ENCODE data around the gene COL11A1.
"Not testable (repeated sequence)": the region's sequence is repeated elsewhere in the genome, so short reads cannot be mapped to it uniquely, and the experiment has no call there.

The COL11A1 gene

DNA sequence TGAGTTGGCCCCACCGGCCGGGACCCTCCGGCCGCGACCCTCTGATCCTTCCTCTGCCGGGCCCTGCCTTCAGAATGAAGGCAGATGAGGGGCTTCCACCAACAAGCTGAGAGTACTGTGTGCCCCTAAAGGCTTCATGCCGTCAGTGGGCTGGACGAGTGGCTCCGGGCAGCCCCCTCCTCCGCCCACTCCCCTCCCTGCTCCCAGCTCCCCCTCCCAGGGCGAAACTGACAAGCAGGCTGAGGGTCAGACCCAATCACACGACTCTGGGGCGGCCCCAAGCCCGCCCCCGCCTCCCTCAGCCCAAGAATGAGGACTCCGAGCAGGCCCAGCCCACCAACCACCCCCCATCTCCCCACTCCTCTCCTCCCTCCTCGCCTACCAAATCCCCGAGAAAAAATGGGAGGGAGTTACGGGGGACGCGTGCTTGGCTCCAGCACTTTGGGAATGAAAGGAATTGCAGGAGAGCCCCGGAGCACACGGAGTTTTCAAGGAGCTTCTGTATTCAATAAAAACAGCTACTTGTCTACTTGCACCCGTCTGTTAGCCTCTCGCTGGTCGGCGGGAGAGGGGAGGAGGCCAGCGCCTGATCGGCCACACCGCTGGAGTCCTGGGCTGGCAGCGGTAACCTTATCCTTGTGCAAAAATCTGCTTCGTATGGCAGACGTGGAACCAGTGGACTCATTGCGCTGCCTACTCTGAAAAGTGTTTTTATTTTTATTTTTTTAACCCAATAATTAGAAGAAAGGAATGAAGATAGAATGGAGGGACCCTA, at the start of gene COL11A1:
COL11A1 (minus strand) TSS at position 147 of the 775 bp plus-strand sequence. CDS start 344 bp downstream, outside the sequence.
- no peak for DNase-seq (ENCODE audit: low read depth)

DNA sequence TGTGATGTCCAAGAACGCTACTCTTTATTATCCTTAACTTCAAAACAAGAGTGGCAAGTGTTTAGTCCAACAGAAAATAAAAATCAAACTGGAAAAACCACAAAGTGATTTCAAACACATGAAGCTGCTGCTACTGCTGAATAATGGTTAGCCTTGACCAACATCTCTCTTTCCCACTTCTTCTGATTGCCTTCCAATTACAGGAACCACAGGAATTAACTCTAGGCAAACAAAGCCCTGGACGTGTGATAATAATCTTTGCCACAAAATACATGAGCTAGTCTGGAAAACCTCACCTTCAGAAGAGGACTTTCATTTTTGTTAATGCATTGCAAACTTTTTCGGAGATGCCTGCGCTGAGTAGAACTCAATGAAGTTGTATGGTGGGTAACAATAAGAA, 48.6 kb upstream of the COL11A1 start:
- DNase-seq (ENCODE audit: low read depth), result no peak

DNA sequence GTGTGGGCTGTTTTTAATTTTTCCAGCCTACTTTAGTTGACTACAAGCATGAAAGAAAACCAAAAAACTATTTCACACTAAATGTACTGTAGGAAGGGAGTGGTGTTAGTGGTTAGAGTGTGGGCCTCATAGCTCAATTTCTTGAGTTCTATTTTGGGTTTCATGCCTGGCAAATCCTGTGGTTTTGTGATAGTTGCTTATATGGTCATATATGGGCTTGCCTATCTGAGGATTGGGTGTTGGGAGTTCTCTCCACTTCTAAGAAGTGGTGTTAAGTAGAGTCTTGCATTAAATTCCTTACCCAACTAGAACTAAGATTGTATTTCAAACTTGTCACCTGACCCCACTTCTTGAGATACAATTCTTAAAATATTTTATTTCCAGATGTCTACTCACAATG, 37.8 kb upstream of the COL11A1 start:
- DNase-seq (ENCODE audit: low read depth), result no peak

DNA sequence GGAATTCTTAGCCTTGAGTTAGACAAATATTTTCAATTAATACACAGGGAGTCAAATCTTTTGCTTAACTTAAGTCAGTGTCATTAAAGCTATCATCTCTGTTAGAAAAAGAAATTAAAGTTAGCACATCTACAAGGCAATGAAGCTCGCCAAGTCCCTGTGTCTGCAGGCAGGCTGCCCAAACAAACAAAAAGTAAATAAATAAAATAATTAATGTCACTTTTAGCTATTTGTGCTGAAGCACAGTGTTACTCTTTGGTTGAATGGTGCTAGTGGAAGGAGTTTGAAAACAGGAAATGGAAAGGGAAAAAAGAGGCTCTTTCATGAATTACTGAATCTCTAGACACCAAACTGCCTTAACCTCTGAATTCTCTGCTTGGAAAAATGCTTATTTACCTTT, 37.1 kb upstream of the COL11A1 start:
- DNase-seq (ENCODE audit: low read depth), result no peak

DNA sequence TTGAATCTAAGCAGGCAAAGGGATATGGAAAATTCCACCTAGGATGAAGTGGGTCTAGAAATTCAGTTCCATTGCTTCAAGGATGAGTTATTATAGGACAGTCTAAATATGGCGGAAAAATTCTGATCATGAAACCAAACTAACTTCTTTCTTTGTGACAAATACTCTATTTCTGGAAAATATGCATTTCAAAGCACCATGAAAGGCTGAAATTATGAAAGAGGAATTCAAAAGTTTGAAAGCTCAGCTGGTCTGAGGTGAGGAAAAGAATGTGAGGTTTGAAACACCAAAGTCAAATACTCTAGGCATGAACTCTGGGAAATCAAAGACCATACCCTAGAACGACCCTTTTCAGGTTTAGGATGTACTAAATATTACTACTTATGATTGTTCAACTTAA, 36.4 kb upstream of the COL11A1 start:
- DNase-seq (ENCODE audit: low read depth), result no peak

DNA sequence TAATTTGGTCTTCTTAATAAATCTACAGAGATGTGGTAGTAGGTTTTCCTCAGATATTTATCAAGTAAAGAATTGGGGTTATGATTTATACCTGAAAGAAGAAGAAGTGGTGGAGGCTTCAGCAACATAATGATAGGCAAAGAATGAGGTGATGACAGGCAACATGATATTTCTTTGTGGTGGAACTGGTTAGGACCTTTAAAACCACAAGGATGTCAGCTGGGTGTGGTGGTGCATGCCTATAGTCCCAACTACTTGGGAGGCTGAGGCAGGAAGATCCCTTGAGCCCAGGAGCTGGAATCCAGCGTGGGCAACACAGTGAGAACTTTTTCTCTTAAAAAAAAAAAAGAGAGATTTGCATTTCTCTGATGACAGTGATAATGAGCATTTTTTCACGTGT, 34.1 kb upstream of the COL11A1 start:
- DNase-seq (ENCODE audit: low read depth), result no peak

DNA sequence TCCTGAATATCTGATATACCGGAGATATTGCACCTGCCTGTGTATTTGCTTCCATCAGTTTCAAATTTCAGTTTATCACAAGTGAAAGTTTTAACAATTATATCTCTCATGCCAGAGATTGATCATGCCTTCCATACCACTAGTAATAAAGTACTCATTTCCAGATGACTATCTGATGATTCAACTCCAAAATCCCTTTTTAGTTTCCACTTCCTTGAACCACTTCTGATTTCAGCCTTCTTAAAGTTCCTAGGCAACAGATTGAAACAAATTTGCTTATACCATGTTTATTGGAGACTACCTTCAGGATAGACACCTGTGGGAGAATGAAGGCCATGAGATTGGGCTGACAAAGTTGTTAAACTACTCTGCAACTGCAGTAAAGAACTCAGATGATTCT, 21.5 kb upstream of the COL11A1 start:
- DNase-seq (ENCODE audit: low read depth), result no peak

DNA sequence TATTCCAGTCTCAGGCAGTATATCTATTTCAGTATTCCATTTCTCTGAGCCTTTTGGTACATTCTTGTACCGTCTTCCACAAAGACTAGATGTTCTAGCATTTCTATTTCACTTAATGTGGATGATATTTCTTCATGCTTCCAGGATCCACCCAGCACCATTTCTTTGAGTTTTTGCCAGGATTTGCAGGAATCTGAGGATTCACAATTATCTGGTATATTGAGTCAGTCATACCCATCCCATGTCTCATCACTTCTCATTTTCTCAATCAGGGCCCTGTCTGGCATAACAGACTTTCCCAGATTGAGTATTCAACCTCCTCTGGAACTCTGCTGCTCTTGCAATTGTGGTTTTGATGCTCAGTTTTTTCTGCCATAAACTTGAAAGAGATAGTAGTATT, 20.9 kb upstream of the COL11A1 start:
- DNase-seq (ENCODE audit: low read depth), result no peak

DNA sequence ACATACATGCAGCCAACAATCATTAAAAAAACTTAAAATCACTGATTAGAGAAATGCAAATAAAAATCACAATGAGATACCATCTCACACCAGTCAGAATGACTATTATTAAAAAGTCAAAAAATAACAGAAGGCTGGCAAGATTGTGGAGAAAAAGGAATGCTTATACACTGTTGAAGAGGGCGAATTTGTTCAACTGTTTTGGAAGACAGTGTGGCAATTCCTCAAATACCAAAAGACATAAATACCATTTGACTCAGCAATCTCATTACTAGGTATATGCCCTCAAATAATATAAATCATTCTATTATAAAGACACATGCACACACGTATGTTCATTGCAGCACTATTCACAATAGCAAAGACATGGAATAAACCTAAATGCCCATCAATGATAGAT, 19.9 kb upstream of the COL11A1 start:
- not testable (repeated sequence) for DNase-seq (ENCODE audit: low read depth)

DNA sequence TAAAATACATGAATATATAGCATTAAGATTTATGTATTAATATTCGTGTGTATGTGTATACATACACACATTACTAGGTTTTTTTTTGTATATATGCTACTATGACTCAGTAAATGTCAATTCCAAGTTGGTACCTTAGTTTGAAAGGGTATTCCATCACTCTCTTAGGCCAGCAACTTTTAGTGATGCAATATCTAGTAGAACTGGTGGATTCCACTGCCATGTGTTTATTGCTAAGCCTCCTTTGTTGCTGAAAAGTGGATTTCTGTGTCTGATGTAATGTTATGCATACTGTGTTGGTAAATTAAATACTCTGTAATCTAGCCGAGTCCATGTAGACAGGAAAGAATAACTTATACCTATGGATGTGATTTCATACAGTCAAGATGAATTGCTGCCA, 16.9 kb upstream of the COL11A1 start:
- DNase-seq (ENCODE audit: low read depth), result no peak

DNA sequence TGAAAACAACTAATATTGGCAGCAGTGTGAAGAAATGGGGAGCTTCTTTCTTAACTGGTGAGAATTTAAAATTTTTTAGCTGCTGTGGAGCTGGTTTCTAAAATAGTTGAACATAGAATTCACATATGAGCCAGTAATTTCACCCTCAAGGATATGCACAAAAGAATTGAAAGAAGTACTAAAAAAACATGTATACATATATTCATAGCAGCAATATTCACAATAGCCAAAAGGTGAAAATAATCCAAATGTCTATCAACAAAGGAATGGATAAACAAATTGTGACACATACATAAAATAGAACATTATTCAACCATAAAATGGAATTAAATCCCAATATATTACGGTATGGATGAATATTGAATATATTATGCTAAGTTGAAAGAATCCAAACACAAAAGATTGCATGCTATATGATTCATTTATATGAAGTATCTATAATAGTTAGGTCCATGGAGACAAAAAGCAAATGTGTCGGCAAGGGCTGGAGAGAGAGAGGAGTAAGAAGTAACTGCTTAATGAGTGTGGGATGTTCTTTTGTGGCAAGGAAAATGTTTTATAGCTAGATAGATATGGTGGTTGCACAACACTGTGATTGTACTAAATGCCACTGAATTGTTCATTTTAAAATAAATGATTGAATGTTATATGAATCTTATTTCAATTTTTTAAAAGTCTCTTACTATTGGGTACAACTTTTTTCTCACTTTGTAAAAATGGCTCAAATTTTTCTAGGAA, 14.8 kb upstream of the COL11A1 start:
- DNase-seq (ENCODE audit: low read depth), result no peak

DNA sequence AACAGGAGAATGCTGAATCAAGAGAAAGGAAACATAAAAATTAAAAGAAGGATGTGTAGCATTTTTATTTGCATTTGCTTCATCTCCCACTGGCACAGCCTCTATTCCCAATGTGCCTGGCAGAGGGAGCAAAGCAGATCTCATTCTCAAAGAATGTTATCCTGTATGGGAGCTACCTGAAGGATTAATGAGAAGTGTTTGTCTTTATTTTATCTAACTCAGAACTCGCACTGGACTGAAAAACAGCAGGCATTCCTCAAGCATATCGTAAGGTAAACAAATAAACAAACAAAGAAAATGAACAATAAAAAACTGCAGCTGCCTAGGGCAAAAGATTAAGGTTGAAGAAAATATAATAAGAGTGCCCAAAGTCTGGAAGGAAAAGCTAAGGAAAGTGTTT, 12.7 kb upstream of the COL11A1 start:
- no peak for DNase-seq (ENCODE audit: low read depth)

DNA sequence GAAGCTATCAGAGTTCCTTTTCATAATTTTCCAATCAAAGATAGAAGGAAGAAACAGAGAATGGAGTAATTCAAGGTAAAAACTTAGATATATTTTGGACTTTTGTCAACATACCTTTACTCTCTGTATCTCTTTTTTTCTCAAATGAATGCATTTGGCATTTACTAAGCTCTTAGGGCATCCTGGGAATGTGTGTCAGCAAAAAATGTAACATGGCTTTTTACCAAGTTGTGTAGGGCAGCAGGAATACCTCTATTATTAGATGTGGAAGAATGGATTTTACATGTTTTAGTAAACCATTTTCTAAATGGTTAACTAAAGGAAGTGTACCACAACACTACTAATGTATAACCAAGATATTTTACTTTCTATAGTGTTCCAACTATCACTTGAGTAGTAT, 4.2 kb upstream of the COL11A1 start:
- no peak for DNase-seq (ENCODE audit: low read depth)

DNA sequence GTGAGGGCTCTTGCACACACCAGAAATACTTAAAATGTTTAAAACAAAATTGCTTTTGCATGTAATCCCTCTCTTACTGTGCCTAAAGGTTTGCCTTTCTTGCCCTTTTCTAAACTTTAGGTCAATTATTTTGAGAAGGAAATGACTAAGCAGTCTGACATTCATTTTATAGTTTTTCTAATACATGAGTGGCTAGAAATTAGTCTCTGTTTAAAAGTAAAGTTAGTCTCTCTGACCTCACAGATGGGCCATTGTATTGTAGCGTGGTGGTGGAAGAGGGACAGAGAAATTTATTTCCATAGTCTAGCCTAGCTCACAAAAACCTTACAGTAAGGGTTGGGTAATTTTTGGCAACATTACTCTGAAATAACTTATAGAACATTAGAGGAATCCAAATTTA, 3.6 kb upstream of the COL11A1 start:
- DNase-seq (ENCODE audit: low read depth), result no peak

DNA sequence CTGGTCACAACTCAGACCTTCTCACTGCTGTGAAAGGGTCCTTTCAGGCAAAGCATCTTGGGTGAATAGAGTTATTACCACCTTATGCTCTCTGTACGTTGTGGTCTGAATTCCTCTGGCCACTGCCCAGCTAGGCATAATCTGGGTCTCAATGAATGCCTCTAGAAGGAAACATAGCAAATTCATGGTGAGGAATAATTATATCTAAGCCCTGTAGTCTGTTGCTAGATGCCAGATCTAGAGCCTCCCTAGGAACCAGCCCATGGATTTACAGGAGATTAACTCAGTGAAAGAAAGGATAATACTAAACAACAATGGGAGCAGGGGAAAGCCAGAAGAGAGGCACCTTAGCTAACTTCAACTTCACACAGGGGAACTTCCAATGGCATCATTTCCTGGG, 2.4 kb upstream of the COL11A1 start:
- DNase-seq (ENCODE audit: low read depth), result no peak

DNA sequence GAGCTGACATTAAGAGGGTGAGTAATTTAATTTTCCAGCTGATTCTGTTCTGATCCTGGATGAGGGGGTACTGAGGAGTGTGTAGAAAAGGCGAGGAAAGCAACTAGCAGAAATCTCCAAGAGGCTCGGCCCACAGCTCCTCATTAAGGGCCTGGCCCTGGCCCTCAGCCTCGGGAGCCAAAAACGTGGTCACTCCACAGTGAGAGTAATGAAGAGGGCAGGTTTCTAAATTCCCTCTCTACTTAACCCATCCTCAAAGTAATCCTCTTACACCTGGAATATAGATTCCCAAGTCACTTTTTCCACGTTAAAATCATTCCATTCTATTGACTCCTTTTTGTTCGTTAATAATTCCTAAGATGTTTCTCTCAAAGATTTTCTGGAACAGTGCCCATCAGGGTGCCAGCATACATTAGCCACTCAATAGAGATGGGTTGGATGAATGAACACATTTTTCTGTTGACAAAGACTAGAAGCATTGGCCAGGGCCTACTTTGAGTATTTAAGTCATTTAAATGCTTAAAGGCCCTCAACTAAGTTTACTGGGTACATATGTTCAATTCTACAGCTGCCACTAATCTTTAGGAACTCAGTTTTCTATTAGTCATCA, 1.1 kb upstream of the COL11A1 start:
- no peak for DNase-seq (ENCODE audit: low read depth)

DNA sequence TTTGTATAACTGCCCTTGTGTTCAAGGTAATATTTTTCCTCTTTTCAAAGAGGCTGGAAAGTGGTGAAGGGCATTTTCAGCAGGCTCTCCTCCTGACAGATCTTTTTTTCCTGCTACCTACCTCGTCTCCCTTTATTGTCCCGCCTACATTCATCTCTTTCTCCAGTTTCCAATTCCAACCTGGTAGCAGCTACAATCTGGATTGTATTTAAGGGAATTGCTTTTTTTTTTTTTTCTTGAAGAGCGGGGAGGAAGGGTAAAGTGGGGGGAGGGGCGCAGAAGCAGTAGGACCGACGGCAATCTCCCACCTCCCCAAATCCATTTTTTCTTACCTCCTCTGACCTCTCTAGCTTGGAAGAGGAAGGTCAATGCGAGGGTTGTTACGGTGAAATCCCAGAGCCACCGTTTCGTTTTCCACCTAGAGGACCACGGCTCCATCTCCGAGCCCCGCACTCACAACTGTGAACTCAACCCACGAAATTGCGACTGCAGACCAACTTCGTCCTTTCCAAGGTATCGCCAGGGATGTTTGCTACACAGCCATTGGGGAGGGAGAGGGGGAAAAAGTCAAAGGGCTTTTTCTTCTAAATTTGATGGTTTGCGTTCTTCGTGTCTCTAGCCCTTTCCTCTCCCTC, 464 bp downstream of the COL11A1 start:
- DNase-seq (ENCODE audit: low read depth), result no peak

DNA sequence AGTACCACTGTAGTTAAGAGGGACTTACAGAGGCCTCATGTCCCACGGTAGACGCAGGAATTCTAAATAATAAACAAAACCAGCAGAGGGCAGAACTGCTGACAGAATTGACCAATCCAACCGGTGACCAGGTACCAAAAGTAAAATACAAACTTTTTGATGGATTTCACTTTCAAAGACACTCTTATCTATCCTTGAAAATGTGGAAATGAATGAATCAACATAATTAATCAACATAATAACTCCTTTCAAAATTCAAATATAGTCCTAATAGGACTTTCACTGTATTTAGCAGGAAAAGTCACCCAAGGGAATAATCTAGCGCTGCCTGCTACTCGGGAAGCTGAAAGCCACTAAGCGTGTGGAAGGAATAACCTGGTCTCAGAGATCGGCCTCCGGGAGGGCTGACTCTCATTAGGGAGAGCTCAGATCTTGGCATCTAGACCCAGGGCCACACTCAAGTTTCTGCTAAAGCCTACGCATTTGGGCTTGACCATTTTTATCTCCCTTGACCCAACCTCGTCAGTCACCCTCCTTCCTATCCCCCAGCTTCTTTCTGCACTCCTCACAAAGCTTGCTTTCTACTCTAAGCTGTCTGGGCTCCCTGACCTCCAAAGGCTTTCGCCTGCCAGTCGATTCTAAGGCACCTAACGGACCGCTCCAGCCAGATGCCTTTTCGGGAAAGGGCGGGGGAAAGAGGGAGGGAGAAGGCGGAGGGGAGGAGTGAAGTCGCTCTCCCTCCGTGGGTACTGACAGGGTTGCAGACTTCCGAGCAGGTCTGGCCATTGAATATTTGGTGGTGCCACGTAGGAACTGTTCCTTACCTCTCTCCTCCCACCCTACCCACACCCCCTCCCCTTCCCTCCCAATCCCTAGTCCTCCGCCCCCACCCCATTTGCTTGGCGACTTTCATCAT, 1.6 kb downstream of the COL11A1 start:
- no peak for DNase-seq (ENCODE audit: low read depth)

DNA sequence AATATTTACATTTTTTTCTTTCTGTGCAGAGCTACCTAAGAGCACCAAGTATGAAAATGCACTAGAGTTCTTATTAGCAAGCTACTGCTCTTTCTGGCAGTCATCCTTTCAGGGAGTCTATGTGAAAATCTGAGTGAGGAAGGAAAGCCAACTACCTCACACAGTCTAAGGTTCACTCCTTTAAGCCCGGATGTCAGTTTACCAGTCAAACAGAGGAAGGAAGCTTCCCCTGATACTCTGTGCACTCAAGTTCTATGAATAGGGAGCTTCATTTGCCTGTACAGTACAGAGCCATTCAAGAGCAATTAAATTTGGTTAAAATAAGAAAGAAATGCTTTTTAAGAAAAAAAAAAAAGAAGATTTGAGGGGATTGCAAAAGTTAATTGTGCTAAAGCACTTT, 6.9 kb downstream of the COL11A1 start:
- no peak for DNase-seq (ENCODE audit: low read depth)

DNA sequence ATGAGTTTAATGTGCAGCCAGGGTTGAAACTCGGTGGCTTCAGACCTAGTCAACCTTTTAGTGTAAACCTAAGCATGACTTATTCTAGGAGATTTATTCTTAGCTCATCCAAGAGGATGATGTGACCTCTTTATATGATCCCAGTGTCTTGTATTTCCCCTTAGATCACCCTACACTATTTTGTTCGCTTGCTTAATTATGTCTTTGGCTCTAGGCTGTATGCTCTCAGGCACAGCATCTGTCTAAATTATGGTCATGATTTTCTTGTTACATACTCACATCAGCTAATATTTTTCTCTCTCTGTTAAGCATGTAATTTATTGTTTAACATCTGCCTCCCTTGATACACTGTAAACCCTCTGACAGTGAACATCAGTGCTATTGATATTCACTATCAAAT, 19.1 kb downstream of the COL11A1 start:
- DNase-seq (ENCODE audit: low read depth), result no peak

DNA sequence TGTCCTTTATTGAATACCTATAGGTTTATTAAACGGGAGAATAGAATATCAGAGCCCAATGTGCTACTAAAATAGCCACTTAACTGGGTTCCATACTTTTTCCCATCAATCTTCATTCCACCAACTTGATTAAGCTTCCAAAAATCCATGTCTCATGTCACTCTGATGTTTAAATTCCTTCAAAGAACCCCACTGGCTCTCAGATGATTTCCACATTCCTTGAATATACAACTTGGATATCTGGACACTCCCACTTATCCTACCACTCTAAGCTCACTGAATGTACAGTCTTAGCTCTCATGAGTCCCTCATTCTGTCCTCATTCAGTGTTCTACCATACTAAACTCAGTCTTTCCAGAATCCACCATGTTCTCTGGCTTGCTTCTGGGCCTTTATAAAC, 21.1 kb downstream of the COL11A1 start:
- no peak for DNase-seq (ENCODE audit: low read depth)

DNA sequence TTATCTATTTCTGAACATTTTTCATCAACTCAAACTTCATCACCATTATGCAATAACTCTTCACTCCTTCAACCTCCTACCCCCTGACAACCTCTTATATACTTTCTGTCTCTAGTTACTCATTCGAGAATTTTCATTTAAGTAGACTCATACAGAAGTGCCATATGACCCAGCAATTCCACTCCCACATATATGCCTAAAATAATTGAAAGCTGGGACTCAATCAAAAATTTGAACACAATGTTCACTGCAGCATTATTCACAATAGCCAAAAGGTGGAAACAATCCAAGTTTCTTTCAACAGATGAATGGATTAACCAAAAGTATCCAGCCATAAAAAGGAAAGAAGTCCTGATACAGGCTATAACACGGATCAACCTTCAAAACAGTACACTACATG, 24.1 kb downstream of the COL11A1 start:
- no peak for DNase-seq (ENCODE audit: low read depth)

Measured in activated T-helper 9 cell treated with anti-CD3 and anti-CD28 coated beads, Interleukin-2, amount 50 U/mL, for 16 hours (primary cell).